RCC 7860 (cell line): ENCODE results near the gene CROCC.

ENCODE experiments used
- DNase-seq: peaks from one replicate; pipeline ENCODE4 v3.0.0-alpha.2; 2015; ENCODE audit warnings: low spot score
- FAIRE-seq: peaks from 2 replicates; lab custom pipeline; 2012; peaks lifted over from hg19 to GRCh38; lab: Jason Lieb, UNC

CROCC gene

GRCh38 chr1:17004466-17005364 lies 83.0 kb downstream of the CROCC start:
- no peak for FAIRE-seq

GRCh38 chr1:17005365-17005740 lies 83.6 kb downstream of the CROCC start:
- DNase-seq (no peak), FAIRE-seq (no peak)

More at GRCh38 chr1:17004466-17005364, 83.0 kb downstream of the CROCC start:
- DNase-seq = no peak

GRCh38 chr1:17007121-17007520 lies 85.4 kb downstream of the CROCC start:
- DNase-seq (no peak), FAIRE-seq (no peak)

- FAIRE-seq = no peak
- no peak for DNase-seq
Measured at GRCh38 chr1:17008208-17008855, 86.6 kb downstream of the CROCC start.

- no peak for DNase-seq
Measured at GRCh38 chr1:17009706-17010105, 88.0 kb downstream of the CROCC start.

GRCh38 chr1:17011092-17011438 lies 89.3 kb downstream of the CROCC start:
- no peak for DNase-seq

More at GRCh38 chr1:17009706-17010105, 88.0 kb downstream of the CROCC start:
- no peak for FAIRE-seq

GRCh38 chr1:17011439-17012307 lies 89.9 kb downstream of the CROCC start, which contains the start of gene ATP13A2:
Gene ATP13A2, minus strand, starts transcription at chr1:17011928. Its CDS starts 190 bp downstream, at chr1:17011738.
- DNase-seq = peak; percentile 50
- FAIRE-seq = no peak

More at GRCh38 chr1:17011092-17011438, 89.3 kb downstream of the CROCC start:
- FAIRE-seq = no peak

- no peak for DNase-seq
- FAIRE-seq = no peak
Measured at GRCh38 chr1:17012775-17013490, 91.2 kb downstream of the CROCC start.

GRCh38 chr1:17013491-17014320 lies 92.0 kb downstream of the CROCC start:
- no peak for FAIRE-seq
- DNase-seq = no peak

- FAIRE-seq (no peak), DNase-seq (no peak)
Measured at GRCh38 chr1:17014671-17015567, 93.2 kb downstream of the CROCC start.

- no peak for DNase-seq
- no peak for FAIRE-seq
Measured at GRCh38 chr1:17016317-17016661, 94.6 kb downstream of the CROCC start.

- DNase-seq = no peak
- FAIRE-seq = no peak
Measured at GRCh38 chr1:17017435-17017834, 95.7 kb downstream of the CROCC start.

- FAIRE-seq = no peak
- DNase-seq = no peak
Measured at GRCh38 chr1:17018849-17019248, 97.1 kb downstream of the CROCC start.

- no peak for DNase-seq
- FAIRE-seq = no peak
Measured at GRCh38 chr1:17020502-17020901, 98.8 kb downstream of the CROCC start.

GRCh38 chr1:17021896-17022295 lies 100.2 kb downstream of the CROCC start:
- DNase-seq = no peak
- no peak for FAIRE-seq
